Endothelial cell of umbilical vein (primary cell): ENCODE data around the gene EEA1. TPM values are rescaled to one million over a fixed set of nuclear protein-coding genes. Genes with fewer than 3 reads are reported as not detected.

Experiments
- BruUV-seq: library from RNA; stranded (reverse); fragments of 400-500 nt; replicated peaks from 2 replicates; lab custom pipeline; 2021; lab: Mats Ljungman, UMichigan
- CTCF ChIA-PET: fragments of 300-600, 350-600 bp; sonication (Branson Sonifier 250); formaldehyde crosslinking; loops from one replicate; lab custom pipeline; 2021; ENCODE audit warnings: antibody characterized with exemption, inconsistent platforms; lab: Charles Lee
- POLR2A ChIA-PET: fragments of 300-600, 350-600 bp; sonication (Branson Sonifier 250); formaldehyde crosslinking; loops from one replicate; lab custom pipeline; 2021; ENCODE audit warnings: antibody characterized with exemption, inconsistent platforms; lab: Charles Lee
- DNase-seq: peaks from one replicate; pipeline ENCODE4 v3.0.0-alpha.2; 2011; ENCODE audit warnings: low read depth, low spot score
- FAIRE-seq: peaks from 2 replicates; lab custom pipeline; 2011; peaks lifted over from hg19 to GRCh38; lab: Jason Lieb, UNC
- H2AFZ ChIP-seq: 2 replicates; pipeline ENCODE4 v1.6.0; 2012; ENCODE audit warnings: low read depth, low read length, control low read depth, inconsistent platforms
- H3K27ac ChIP-seq: 2 replicates; pipeline ENCODE4 v1.5.1; 2011; ENCODE audit warnings: low read depth, mild to moderate bottlenecking, control low read depth, low read length, moderate library complexity; ENCODE audit not compliant: insufficient read depth
- H3K27me3 ChIP-seq, 2 experiments: 2 replicates each; pipeline versions ENCODE4 v1.6.0 to v1.6.1; 2011; ENCODE audit warnings: low read length in 2 of 2, mixed read lengths in 1 of 2; ENCODE audit not compliant: control insufficient read depth in 2 of 2, insufficient read depth in 2 of 2
- H3K36me3 ChIP-seq, 2 experiments: 2 replicates in 1 of 2; 3 replicates in 1 of 2; pipeline ENCODE4 v1.5.1; 2011; ENCODE audit warnings: low read length in 2 of 2, mild to moderate bottlenecking in 1 of 2, moderate library complexity in 1 of 2; ENCODE audit not compliant: control insufficient read depth in 2 of 2, insufficient read depth in 2 of 2; ENCODE audit errors: extremely low read depth in 1 of 2
- H3K4me1 ChIP-seq: 3 replicates; pipeline ENCODE4 v1.5.1; 2011; ENCODE audit warnings: mild to moderate bottlenecking, low read length; ENCODE audit not compliant: control insufficient read depth, insufficient read depth; ENCODE audit errors: extremely low read depth
- H3K4me2 ChIP-seq: 2 replicates; pipeline ENCODE4 v1.6.1; 2011; ENCODE audit warnings: low read length, control low read depth, mixed read lengths; ENCODE audit not compliant: insufficient read depth
- H3K4me3 ChIP-seq, 3 experiments: fragments of 200-600 bp in 1 of 3; sonication (generic), shearing (Covaris generic) in 1 of 3; replicated peaks in 1 of 3; 2 replicates each; pipeline ENCODE4 v1.5.1; 2011 to 2016; ENCODE audit warnings: control low read depth in 3 of 3, low read length in 3 of 3, mild to moderate bottlenecking in 2 of 3, inconsistent platforms in 1 of 3, low read depth in 1 of 3, moderate library complexity in 1 of 3; ENCODE audit not compliant: insufficient read depth in 1 of 3
- H3K79me2 ChIP-seq: 2 replicates; pipeline ENCODE4 v1.6.0; 2012; ENCODE audit warnings: low read length, inconsistent platforms; ENCODE audit not compliant: control insufficient read depth, insufficient read depth
- H3K9ac ChIP-seq: replicated peaks from 2 replicates; pipeline ENCODE3; 2011; ENCODE audit warnings: low read length, control low read depth; ENCODE audit not compliant: insufficient read depth; ENCODE audit errors: extremely low read depth
- H3K9me1 ChIP-seq: replicated peaks from 3 replicates; pipeline ENCODE4 v1.6.0; 2011; ENCODE audit warnings: mild to moderate bottlenecking, low read length; ENCODE audit not compliant: control insufficient read depth, insufficient read depth; ENCODE audit errors: extremely low read depth
- H3K9me3 ChIP-seq: replicated peaks from 2 replicates; pipeline ENCODE4 v1.5.1; 2012; ENCODE audit warnings: low read length, inconsistent platforms; ENCODE audit not compliant: control insufficient read depth, insufficient read depth
- H4K20me1 ChIP-seq: replicated peaks from 2 replicates; pipeline ENCODE3; 2011; ENCODE audit warnings: mild to moderate bottlenecking, low read length; ENCODE audit not compliant: control insufficient read depth, insufficient read depth; ENCODE audit errors: extremely low read depth
- CTCF ChIP-seq, 2 donors: IDR thresholded peaks; 1 replicate in 1 of 2; 2 replicates in 1 of 2; pipeline ENCODE4 v1.5.1; 2011; ENCODE audit warnings: low read length in 2 of 2, mild to moderate bottlenecking in 2 of 2, moderate library complexity in 2 of 2, control low read depth in 1 of 2, inconsistent platforms in 1 of 2, low read depth in 1 of 2; ENCODE audit not compliant: insufficient read depth in 1 of 2; ENCODE audit errors: extremely low read depth in 1 of 2
- EZH2 ChIP-seq: IDR thresholded peaks from 2 replicates; pipeline ENCODE4 v1.6.1; 2012; ENCODE audit warnings: borderline replicate concordance, low read depth, mild to moderate bottlenecking, moderate library complexity, low read length, inconsistent platforms; ENCODE audit not compliant: severe bottlenecking
- FOS ChIP-seq: IDR thresholded peaks from 2 replicates; pipeline ENCODE4 v1.6.1; 2011; ENCODE audit warnings: mild to moderate bottlenecking, low read length, moderate library complexity, borderline replicate concordance; ENCODE audit not compliant: insufficient read depth
- GATA2 ChIP-seq: IDR thresholded peaks from 2 replicates; pipeline ENCODE4 v1.7.0; 2011; ENCODE audit warnings: low read depth, mild to moderate bottlenecking, moderate library complexity, mixed read lengths, low read length; ENCODE audit not compliant: insufficient read length, insufficient read depth
- JUN ChIP-seq: IDR thresholded peaks from 2 replicates; pipeline ENCODE4 v1.6.1; 2011; ENCODE audit warnings: borderline replicate concordance, low read depth; ENCODE audit not compliant: insufficient read length, insufficient read depth
- MAX ChIP-seq: IDR thresholded peaks from 2 replicates; pipeline ENCODE4 v1.6.1; 2011; ENCODE audit not compliant: insufficient read depth, insufficient read length
- MYC ChIP-seq: IDR thresholded peaks from one replicate; pipeline ENCODE4 v1.6.1; 2011; ENCODE audit warnings: mild to moderate bottlenecking, low read depth, low read length
- POLR2A ChIP-seq: IDR thresholded peaks from 2 replicates; pipeline ENCODE4 v1.6.1; 2012; ENCODE audit warnings: low read depth, mild to moderate bottlenecking, control low read depth, low read length
- POLR2AphosphoS5 ChIP-seq: IDR thresholded peaks from 2 replicates; pipeline ENCODE4 v1.6.1; 2012; ENCODE audit warnings: low read depth, mild to moderate bottlenecking, control low read depth, low read length, moderate library complexity; ENCODE audit not compliant: insufficient read depth
- dilution Hi-C: fragments of 300-500 bp; cut with MboI; formaldehyde crosslinking; loops from one replicate; pipeline ENCODE4 v1.15.0; 2019; ENCODE audit warnings: low sequenced_read_pairs; ENCODE audit not compliant: extremely low pct_ligation_motif_present
- intact Hi-C: fragments of 100-400 bp; cut with micrococcal nuclease; formaldehyde crosslinking; loops from one replicate; pipeline ENCODE4 v1.10.0; 2022
- polyA plus RNA-seq, 4 experiments: library from polyadenylated mRNA; depleted of rRNA in 3 of 4; stranded (reverse) in 3 of 4; unstranded in 1 of 4; fragments of >200 nt; gene quantifications; 2 replicates each; pipeline versions ENCODE4 v1.2.1 to v1.2.3, GENCODE V29; 2011 to 2012; ENCODE audit warnings: missing spikeins in 1 of 4
- total RNA-seq: library from RNA; stranded (reverse); gene quantifications from 2 replicates; pipeline ENCODE4 v1.2.3, GENCODE V29; 2021

Gene EEA1
- total and polyA plus RNA-seq, 2 donors (not counting 3 experiments of a cell fraction or from before 2014, with no cell fraction given) = 2.6 to 38.8 TPM

GRCh38 chr12:92978607-92979006, 49.5 kb upstream of the EEA1 start:
- TF ChIP-seq MAX = no peak
- TF ChIP-seq EZH2 = no peak
- no peak for TF ChIP-seq POLR2A
- no peak for TF ChIP-seq JUN
- TF ChIP-seq MYC = no peak
- TF ChIP-seq GATA2 = no peak
- no peak for TF ChIP-seq FOS
- TF ChIP-seq CTCF (IDR thresholded peaks at IDR 0.05; ENCODE audit: extremely low read depth in 1 of 2, insufficient read depth in 1 of 2, low read depth in 1 of 2, low read length in 2 of 2) = no peak
- TF ChIP-seq POLR2AphosphoS5 = no peak
- Histone ChIP-seq H3K9ac (no peak overlapping the region), H3K79me2 (no peaks in the 10 kb centered on the region), H3K4me3 (no peak overlapping the region), H3K27ac (no peak overlapping the region), H3K9me1 (no peaks in the 10 kb centered on the region), H3K36me3 (no peaks in the 10 kb centered on the region), H2AFZ (no peak overlapping the region), H3K9me3 (no peaks in the 10 kb centered on the region), H3K4me1 (no peaks in the 10 kb centered on the region), H4K20me1 (no peaks in the 10 kb centered on the region), H3K27me3 (no peaks in the 10 kb centered on the region), H3K4me2 (no peak overlapping the region)
- ChIA-PET CTCF (interaction anchor here (1.3 to 1.4 kb wide), 2 partner anchors 9 to 151 kb away, joined by 5 read pairs; no protein-coding TSS in a partner anchor), POLR2A (interaction anchor here (0.6 kb wide), 1 partner anchor 83 kb away, joined by 3 read pairs; no protein-coding TSS in a partner anchor)
- no TSS peak for BruUV-seq
- no peak for FAIRE-seq
- dilution Hi-C loops (no loop called here), intact Hi-C loops (no loop called here)
- no peak for DNase-seq
